GM13976 (cell line): ENCODE results near the gene CAPN1.
"Not testable (repeated sequence)": the region's sequence is repeated elsewhere in the genome, so short reads cannot be mapped to it uniquely, and the experiment has no call there.

Experiments
- DNase-seq: peaks from one replicate; pipeline ENCODE4 v3.0.0; 2012; ENCODE audit warnings: low spot score
- CTCF ChIP-seq: IDR thresholded peaks from 2 replicates; pipeline ENCODE4 v1.5.1; 2012; ENCODE audit warnings: borderline replicate concordance, mild to moderate bottlenecking; ENCODE audit not compliant: insufficient read depth; ENCODE audit errors: extremely low read depth, missing control alignments, control extremely low read depth
- in situ Hi-C: fragments of 300-500 bp; cut with MboI; formaldehyde crosslinking; loops from one replicate; pipeline ENCODE4 v1.12.0; 2022; ENCODE audit warnings: low sequenced_read_pairs, mixed read lengths, inconsistent platforms; ENCODE audit not compliant: unreplicated experiment

The CAPN1 gene

DNA sequence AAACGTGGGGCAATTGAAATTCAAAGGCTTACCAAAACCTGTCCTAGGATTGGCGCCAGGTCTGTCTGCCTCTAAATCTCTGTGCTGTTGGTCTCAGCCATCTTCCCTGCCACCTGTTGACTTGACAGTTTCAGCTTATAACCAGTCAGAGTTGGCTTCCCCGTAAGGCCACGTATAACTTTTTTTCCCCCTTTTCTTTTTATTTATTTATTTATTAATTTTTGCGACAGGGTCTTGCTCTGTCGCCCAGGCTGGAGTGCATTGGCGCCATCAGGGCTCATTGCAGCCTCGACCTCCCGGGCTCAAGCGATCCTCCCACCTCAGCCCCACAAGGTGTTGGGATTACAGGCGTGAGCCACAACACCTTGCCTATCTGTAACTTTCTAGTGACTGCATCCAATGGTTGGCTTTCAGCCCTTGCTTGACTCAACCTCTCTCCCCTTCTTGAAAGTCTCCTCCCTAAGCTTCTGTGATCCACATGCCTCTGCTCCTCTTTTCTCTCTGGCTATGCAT, 46.0 kb upstream of the CAPN1 start:
- no peak for TF ChIP-seq CTCF
- in situ Hi-C loops, result no loop called here
- no peak for DNase-seq

- no peak for TF ChIP-seq CTCF
- DNase-seq, result no peak
- in situ Hi-C loops, result no loop called here
Observed at GRCh38 chr11:65136515-65137096, 45.1 kb upstream of the CAPN1 start.

DNA sequence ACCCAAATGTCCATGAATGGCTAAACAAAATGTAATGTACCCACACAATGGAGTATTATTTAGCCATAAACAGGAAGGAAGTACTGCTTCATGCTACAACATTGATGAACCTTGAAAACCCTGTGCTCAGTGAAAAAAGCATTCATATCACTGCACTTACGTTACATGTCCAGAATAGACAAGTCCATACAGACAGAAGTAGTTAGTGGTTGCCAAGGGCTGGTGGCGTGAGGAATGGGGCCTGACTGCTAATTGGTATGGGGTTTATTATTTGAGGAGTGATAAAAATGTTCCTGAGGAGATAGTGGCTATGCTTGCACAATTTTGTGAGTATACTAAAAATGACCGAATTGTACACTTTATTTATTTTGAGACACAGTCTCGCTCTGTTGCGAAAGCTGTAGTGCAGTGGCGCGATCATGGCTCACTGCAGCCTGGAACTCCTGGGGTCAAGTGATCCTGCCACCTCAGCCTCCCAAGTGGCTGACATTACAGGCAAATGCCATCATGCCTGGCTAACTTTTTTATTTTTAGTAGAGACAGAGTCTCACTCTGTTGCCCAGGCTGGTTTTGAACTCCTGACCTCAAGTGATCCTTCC, 39.7 kb upstream of the CAPN1 start:
- DNase-seq, result no peak
- TF ChIP-seq CTCF, result no peak
- in situ Hi-C loops, result no loop called here

- TF ChIP-seq CTCF, result no peak
- in situ Hi-C loops, result no loop called here
- no peak for DNase-seq
Observed at GRCh38 chr11:65147352-65148075, 34.2 kb upstream of the CAPN1 start.

GRCh38 chr11:65148657-65149056, 33.1 kb upstream of the CAPN1 start:
- in situ Hi-C loops, result no loop called here
- no peak for DNase-seq
- no peak for TF ChIP-seq CTCF

GRCh38 chr11:65150131-65150508, 31.6 kb upstream of the CAPN1 start:
- DNase-seq, in situ Hi-C loops: not testable (repeated sequence)

DNA sequence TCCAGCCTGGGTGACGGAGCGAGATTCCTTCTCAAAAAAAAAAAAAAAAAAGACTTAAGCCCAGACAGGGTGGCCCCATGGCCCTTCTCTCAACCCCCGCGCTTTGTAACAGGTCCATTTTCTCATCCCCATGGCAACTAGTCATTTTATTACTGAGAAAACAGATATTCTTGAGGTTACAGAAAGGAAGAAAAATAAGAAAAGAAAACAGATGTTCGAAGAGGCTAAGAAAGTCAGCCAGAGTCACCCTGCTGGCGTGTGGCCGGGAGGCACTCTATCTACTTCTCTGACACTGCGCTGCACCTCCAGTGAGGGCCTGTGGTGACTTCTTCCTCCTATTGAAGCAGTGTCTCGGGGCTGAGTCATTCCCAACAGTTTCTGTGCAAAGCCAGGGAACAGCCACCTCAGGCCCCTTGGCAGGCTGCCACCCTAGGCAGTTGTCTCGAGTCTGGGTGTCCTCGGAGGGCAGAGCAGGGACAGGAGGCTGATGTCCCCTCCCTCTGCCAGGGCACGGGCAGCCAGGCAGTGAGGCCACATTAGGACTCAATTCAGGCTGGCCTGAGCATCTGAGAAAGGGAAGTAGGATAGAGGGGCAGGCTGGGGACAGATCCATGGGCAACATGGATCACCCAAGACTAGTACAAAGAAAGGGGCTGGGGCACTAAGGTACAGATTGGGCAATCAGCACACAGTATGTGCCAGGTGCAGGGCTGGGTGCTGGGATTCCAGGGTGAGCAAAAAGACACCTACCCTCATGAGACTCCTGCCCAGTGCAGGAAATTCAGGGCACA, 31.0 kb upstream of the CAPN1 start:
- no peak for DNase-seq
- no peak for TF ChIP-seq CTCF
- in situ Hi-C loops, result no loop called here
